ENCODE results near the gene ZSWIM4.

ZSWIM4 gene

DNA sequence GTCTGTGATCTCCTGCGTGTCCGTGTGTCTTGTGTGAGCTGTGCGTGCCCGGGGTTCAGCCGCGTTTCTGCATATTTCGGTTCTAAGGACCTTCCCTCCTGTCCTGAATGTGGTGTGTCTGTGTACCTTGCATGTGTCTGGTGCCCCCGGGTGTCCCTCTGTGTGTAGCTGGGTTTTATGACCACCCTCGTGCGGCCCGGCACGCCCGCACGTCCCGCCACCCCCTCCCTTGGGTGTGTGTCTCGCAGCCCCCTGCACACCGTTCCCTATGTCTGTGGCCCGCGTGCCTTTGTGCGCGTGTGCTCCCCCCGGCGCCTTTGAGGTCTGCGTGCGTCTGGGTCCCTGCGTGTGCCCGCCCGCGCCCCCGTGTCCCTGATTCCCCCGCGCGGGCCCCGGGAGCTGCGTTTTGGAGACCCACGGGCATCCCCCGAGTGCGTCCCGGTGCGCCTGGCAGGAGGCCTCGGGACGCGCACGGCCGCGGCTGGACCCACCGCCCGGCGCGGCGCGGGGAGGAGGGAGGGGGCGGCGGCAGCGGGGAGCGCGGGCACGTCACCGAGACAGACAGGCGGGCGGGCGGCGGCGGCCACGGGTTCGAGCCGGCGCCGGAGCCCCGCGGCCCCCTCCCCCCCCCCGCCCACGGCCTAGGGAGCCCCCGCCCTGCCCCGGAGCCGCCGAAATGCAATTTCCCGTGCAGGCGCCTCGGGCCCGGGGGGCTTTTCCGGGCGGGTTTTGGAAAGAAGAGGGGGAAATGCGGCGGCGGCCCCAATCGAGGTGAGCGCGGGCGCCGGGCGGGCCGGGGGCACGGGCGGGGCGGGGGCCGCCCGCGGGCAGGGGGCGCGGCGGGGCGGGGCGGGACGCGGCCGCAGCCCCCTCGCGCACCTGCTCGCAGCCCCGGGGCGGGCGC lies 69.7 kb downstream of the ZSWIM4 start (continued):
- TF ChIP-seq, protein P1, sequence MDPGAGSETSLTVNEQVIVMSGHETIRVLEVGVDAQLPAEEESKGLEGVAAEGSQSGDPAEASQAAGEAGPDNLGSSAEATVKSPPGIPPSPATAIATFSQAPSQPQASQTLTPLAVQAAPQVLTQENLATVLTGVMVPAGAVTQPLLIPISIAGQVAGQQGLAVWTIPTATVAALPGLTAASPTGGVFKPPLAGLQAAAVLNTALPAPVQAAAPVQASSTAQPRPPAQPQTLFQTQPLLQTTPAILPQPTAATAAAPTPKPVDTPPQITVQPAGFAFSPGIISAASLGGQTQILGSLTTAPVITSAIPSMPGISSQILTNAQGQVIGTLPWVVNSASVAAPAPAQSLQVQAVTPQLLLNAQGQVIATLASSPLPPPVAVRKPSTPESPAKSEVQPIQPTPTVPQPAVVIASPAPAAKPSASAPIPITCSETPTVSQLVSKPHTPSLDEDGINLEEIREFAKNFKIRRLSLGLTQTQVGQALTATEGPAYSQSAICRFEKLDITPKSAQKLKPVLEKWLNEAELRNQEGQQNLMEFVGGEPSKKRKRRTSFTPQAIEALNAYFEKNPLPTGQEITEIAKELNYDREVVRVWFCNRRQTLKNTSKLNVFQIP (CRISPR knock-in tag; IDR thresholded peaks at IDR 0.05; ENCODE audit: borderline replicate concordance, low read depth), result no peak

DNA sequence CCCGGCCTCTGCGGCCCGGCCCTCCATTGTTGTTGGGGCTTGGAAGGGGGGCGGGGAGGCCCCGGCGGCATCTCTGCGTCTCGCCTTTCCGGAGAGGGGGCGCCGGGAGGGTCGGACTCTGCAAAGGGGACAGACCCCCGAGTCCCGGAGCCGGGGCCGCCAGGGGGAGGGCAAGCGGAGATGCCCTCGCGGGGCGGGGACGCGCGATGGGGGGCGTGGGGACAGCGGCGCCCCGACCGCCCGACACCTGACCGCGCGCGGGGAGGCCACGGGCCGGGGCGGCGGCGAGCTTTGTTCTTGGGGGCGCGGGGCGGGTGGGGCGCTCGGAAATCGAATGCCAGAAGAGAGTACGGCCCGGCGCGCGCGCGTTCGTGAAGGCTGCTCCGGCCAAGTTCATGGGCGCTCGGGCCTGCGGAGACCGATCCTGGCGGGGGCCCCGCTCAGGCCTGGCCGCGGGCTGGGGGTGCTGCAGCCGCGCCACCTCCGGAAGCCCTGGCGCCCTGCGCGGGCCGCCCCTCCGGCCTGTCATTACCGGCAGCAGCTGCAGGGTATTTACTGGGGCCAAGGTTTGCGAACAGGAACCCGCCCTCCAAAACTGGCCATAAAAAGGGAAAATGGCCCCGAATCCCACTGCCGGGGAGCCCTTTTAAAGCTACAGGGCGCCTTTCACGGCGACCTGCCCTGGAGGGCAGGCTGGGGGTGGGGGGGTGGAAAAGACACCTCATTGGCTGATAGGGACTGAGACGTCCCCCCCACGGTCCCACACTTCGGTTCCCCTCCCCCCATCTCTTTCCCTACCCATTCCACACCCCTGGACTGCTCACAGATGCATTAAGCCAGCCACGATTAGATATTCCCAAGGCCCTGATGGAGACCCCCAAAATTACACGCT lies 70.6 kb downstream of the ZSWIM4 start:
- no peak for ATAC-seq
- TF ChIP-seq, protein P2, sequence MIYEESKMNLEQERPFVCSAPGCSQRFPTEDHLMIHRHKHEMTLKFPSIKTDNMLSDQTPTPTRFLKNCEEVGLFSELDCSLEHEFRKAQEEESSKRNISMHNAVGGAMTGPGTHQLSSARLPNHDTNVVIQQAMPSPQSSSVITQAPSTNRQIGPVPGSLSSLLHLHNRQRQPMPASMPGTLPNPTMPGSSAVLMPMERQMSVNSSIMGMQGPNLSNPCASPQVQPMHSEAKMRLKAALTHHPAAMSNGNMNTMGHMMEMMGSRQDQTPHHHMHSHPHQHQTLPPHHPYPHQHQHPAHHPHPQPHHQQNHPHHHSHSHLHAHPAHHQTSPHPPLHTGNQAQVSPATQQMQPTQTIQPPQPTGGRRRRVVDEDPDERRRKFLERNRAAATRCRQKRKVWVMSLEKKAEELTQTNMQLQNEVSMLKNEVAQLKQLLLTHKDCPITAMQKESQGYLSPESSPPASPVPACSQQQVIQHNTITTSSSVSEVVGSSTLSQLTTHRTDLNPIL (CRISPR knock-in tag; IDR thresholded peaks at IDR 0.05; ENCODE audit: low read depth), result no peak
- TF ChIP-seq BACH2 (CRISPR knock-in tag; IDR thresholded peaks at IDR 0.05; ENCODE audit: borderline replicate concordance) (no peak), GLIS3 (CRISPR knock-in tag; IDR thresholded peaks at IDR 0.05) (no peak), ZFP3 (CRISPR knock-in tag; IDR thresholded peaks at IDR 0.05) (no peak), ZC3H10 (CRISPR knock-in tag; IDR thresholded peaks at IDR 0.05) (no peak), OSR1 (CRISPR knock-in tag; IDR thresholded peaks at IDR 0.05) (no peak), ARNTL (CRISPR knock-in tag; IDR thresholded peaks at IDR 0.05; ENCODE audit: borderline replicate concordance, low read depth) (no peak), ZFP30 (CRISPR knock-in tag; IDR thresholded peaks at IDR 0.05) (no peak), ZNF565 (CRISPR knock-in tag; conservative IDR thresholded peaks at IDR 0.05; ENCODE audit: low read depth) (no peak), CSDC2 (CRISPR knock-in tag; IDR thresholded peaks at IDR 0.05) (no peak), ISL1 (CRISPR knock-in tag; IDR thresholded peaks at IDR 0.05) (no peak), ESRRG (CRISPR knock-in tag; IDR thresholded peaks at IDR 0.05) (no peak)
- TF ChIP-seq, protein P3, sequence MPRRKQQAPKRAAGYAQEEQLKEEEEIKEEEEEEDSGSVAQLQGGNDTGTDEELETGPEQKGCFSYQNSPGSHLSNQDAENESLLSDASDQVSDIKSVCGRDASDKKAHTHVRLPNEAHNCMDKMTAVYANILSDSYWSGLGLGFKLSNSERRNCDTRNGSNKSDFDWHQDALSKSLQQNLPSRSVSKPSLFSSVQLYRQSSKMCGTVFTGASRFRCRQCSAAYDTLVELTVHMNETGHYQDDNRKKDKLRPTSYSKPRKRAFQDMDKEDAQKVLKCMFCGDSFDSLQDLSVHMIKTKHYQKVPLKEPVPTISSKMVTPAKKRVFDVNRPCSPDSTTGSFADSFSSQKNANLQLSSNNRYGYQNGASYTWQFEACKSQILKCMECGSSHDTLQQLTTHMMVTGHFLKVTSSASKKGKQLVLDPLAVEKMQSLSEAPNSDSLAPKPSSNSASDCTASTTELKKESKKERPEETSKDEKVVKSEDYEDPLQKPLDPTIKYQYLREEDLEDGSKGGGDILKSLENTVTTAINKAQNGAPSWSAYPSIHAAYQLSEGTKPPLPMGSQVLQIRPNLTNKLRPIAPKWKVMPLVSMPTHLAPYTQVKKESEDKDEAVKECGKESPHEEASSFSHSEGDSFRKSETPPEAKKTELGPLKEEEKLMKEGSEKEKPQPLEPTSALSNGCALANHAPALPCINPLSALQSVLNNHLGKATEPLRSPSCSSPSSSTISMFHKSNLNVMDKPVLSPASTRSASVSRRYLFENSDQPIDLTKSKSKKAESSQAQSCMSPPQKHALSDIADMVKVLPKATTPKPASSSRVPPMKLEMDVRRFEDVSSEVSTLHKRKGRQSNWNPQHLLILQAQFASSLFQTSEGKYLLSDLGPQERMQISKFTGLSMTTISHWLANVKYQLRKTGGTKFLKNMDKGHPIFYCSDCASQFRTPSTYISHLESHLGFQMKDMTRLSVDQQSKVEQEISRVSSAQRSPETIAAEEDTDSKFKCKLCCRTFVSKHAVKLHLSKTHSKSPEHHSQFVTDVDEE (CRISPR knock-in tag; IDR thresholded peaks at IDR 0.05), result no peak
- TF ChIP-seq, protein P4, sequence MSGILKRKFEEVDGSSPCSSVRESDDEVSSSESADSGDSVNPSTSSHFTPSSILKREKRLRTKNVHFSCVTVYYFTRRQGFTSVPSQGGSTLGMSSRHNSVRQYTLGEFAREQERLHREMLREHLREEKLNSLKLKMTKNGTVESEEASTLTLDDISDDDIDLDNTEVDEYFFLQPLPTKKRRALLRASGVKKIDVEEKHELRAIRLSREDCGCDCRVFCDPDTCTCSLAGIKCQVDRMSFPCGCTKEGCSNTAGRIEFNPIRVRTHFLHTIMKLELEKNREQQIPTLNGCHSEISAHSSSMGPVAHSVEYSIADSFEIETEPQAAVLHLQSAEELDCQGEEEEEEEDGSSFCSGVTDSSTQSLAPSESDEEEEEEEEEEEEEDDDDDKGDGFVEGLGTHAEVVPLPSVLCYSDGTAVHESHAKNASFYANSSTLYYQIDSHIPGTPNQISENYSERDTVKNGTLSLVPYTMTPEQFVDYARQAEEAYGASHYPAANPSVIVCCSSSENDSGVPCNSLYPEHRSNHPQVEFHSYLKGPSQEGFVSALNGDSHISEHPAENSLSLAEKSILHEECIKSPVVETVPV (CRISPR knock-in tag; IDR thresholded peaks at IDR 0.05), result no peak
- TF ChIP-seq, protein P5, sequence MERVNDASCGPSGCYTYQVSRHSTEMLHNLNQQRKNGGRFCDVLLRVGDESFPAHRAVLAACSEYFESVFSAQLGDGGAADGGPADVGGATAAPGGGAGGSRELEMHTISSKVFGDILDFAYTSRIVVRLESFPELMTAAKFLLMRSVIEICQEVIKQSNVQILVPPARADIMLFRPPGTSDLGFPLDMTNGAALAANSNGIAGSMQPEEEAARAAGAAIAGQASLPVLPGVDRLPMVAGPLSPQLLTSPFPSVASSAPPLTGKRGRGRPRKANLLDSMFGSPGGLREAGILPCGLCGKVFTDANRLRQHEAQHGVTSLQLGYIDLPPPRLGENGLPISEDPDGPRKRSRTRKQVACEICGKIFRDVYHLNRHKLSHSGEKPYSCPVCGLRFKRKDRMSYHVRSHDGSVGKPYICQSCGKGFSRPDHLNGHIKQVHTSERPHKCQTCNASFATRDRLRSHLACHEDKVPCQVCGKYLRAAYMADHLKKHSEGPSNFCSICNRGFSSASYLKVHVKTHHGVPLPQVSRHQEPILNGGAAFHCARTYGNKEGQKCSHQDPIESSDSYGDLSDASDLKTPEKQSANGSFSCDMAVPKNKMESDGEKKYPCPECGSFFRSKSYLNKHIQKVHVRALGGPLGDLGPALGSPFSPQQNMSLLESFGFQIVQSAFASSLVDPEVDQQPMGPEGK (CRISPR knock-in tag; IDR thresholded peaks at IDR 0.05; ENCODE audit: borderline replicate concordance), result no peak
- TF ChIP-seq, protein P1 (CRISPR knock-in tag; IDR thresholded peaks at IDR 0.05; ENCODE audit: borderline replicate concordance, low read depth), result no peak

Measured in SK-N-SH treated with all-trans-retinoic acid at 6 μM for 48 hours (cell line).